Tibial artery (tissue), 4 donors: Measurements from ENCODE around the gene IGF2R.

Source experiments
- DNase-seq, 2 donors: peaks; one replicate each; pipeline ENCODE4 v3.0.0-alpha.2; 2019
- H3K27ac ChIP-seq, 2 donors: fragments of 200-600 bp; sonication (generic) in 1 of 2; 1 replicate in 1 of 2; 2 replicates in 1 of 2; pipeline ENCODE4 v1.5.1; 2018 to 2019; ENCODE audit warnings: mild to moderate bottlenecking in 1 of 2
- H3K27me3 ChIP-seq, 2 donors: fragments of 200-600 bp; sonication (generic) in 1 of 2; one replicate each; pipeline versions ENCODE4 v1.5.1 to v1.6.0; 2016 to 2019
- H3K36me3 ChIP-seq, 3 donors: fragments of 200-600 bp; sonication (generic) in 2 of 3; one replicate each; pipeline ENCODE4 v1.5.1; 2016 to 2019; ENCODE audit warnings: mild to moderate bottlenecking in 2 of 3
- H3K4me1 ChIP-seq, 4 donors: fragments of 200-600 bp; sonication (generic) in 2 of 4; 1 replicate in 3 of 4; 2 replicates in 1 of 4; pipeline ENCODE4 v1.5.1; 2016 to 2019
- H3K4me3 ChIP-seq, 2 donors: fragments of 200-600 bp; sonication (generic) in 1 of 2; 1 replicate in 1 of 2; 2 replicates in 1 of 2; pipeline ENCODE4 v1.5.1; 2018 to 2019; ENCODE audit warnings: mild to moderate bottlenecking in 2 of 2
- H3K9me3 ChIP-seq, 3 donors: fragments of 200-600 bp; sonication (generic) in 1 of 3; one replicate each; pipeline ENCODE4 v1.5.1; 2016 to 2019
- CTCF ChIP-seq, 2 experiments: fragments of 200-600 bp in 1 of 2; fragments of 450-650 bp in 1 of 2; IDR thresholded peaks; one replicate each; pipeline ENCODE4 v1.5.1; 2017 to 2019; ENCODE audit warnings: antibody characterized with exemption in 2 of 2, mild to moderate bottlenecking in 1 of 2, moderate library complexity in 1 of 2
- intact Hi-C: fragments of 100-400 bp; cut with DNase I; formaldehyde crosslinking; loops from one replicate; pipeline ENCODE4 v1.15.0; 2023; ENCODE audit warnings: low total_unique reads

The IGF2R gene

GRCh38 chr6:160022101-160022500 is 53.2 kb downstream of the IGF2R start:
- Histone ChIP-seq H3K4me1 (no peaks in the 10 kb centered on the region), H3K9me3 (no peaks in the 10 kb centered on the region), H3K36me3 (peaks cover 0 to 30% (median 22%) of the 10 kb centered on the region in 3 donors), H3K27me3 (no peaks in the 10 kb centered on the region), H3K4me3 (no peak overlapping the region), H3K27ac (no peak overlapping the region)
- DNase-seq: no peak
- no peak for TF ChIP-seq CTCF (IDR thresholded peaks at IDR 0.05)
- intact Hi-C loops: no loop called here

- intact Hi-C loops: no loop called here
- TF ChIP-seq CTCF (IDR thresholded peaks at IDR 0.05): no peak
- no peak for DNase-seq
- Histone ChIP-seq H3K4me3 (no peak overlapping the region), H3K27me3 (no peaks in the 10 kb centered on the region), H3K36me3 (peaks cover 0 to 37% (median 29%) of the 10 kb centered on the region in 3 donors), H3K4me1 (no peaks in the 10 kb centered on the region), H3K9me3 (no peaks in the 10 kb centered on the region), H3K27ac (no peak overlapping the region)
These were observed 53.9 kb downstream of the IGF2R start for GRCh38 chr6:160022793-160023192.

GRCh38 chr6:160024152-160024551 is 55.3 kb downstream of the IGF2R start:
- Histone ChIP-seq H3K4me3 (no peak overlapping the region), H3K27ac (no peak overlapping the region), H3K27me3 (no peaks in the 10 kb centered on the region), H3K9me3 (no peaks in the 10 kb centered on the region), H3K4me1 (no peaks in the 10 kb centered on the region), H3K36me3 (peaks cover 0 to 45% (median 36%) of the 10 kb centered on the region in 3 donors)
- intact Hi-C loops: no loop called here
- TF ChIP-seq CTCF (IDR thresholded peaks at IDR 0.05): no peak
- no peak for DNase-seq

DNA sequence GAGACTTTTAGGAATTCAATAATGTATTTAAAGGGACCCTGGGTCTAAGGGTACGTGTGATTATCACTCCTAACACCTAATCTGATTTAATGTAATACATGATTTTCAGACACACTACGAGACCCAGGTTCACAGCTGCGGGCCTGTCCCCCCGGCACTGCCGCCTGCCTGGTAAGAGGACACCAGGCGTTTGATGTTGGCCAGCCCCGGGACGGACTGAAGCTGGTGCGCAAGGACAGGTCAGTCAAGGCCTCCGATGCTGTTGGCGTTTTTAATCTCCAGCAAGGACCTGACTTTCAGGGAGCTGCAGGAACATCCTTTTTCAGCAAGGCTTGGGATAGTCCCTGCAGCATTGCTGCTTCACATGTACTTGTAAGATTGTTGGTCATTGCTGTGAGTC is 58.2 kb downstream of the IGF2R start:
- Histone ChIP-seq H3K36me3 (peaks cover 9 to 55% (median 43%) of the 10 kb centered on the region in 3 donors), H3K27me3 (no peaks in the 10 kb centered on the region), H3K4me1 (peaks cover 0 to 19% (median 13%) of the 10 kb centered on the region in 4 donors), H3K9me3 (no peaks in the 10 kb centered on the region), H3K27ac (no peak overlapping the region), H3K4me3 (no peak overlapping the region)
- intact Hi-C loops: no loop called here
- DNase-seq: no peak
- no peak for TF ChIP-seq CTCF (IDR thresholded peaks at IDR 0.05)

- Histone ChIP-seq H3K27me3 (no peaks in the 10 kb centered on the region), H3K9me3 (no peaks in the 10 kb centered on the region), H3K4me1 (peaks cover 0 to 19% (median 13%) of the 10 kb centered on the region in 4 donors), H3K4me3 (no peak overlapping the region), H3K27ac (no peak overlapping the region), H3K36me3 (peaks cover 15 to 62% (median 48%) of the 10 kb centered on the region in 3 donors)
- intact Hi-C loops: no loop called here
- no peak for TF ChIP-seq CTCF (IDR thresholded peaks at IDR 0.05)
- DNase-seq: no peak
These were observed 59.0 kb downstream of the IGF2R start for GRCh38 chr6:160027931-160028330.
